Stimulated activated CD4-positive, alpha-beta T cell treated with anti-CD3 and anti-CD28 coated beads, Interleukin-2, amount 100 ng/mL, for 4 hours (primary cell): ENCODE results near the gene DDX39A.
"Not testable (repeated sequence)": the region's sequence is repeated elsewhere in the genome, so short reads cannot be mapped to it uniquely, and the experiment has no call there.

Experiments used
- DNase-seq: peaks from one replicate; pipeline ENCODE4 v3.0.0-alpha.2; 2020; ENCODE audit warnings: low read depth

The DDX39A gene

GRCh38 chr19:14385492-14385891 lies 33.6 kb downstream of the DDX39A start:
- no peak for DNase-seq

GRCh38 chr19:14383661-14384555 lies 35.2 kb downstream of the DDX39A start:
- DNase-seq = peak; percentile 57

- DNase-seq = peak; percentile 63
Observed at GRCh38 chr19:14381689-14382474, 37.3 kb downstream of the DDX39A start.

GRCh38 chr19:14379294-14380065 lies 39.7 kb downstream of the DDX39A start:
- no peak for DNase-seq

- no peak for DNase-seq
Observed at GRCh38 chr19:14378890-14379289, 40.3 kb downstream of the DDX39A start.

GRCh38 chr19:14377883-14378328 lies 41.2 kb downstream of the DDX39A start:
- no peak for DNase-seq

- DNase-seq = no peak
Observed at GRCh38 chr19:14375582-14376291, 43.4 kb downstream of the DDX39A start.

GRCh38 chr19:14375055-14375581 lies 44.0 kb downstream of the DDX39A start:
- DNase-seq = peak; percentile 44

GRCh38 chr19:14374313-14374712 lies 44.8 kb downstream of the DDX39A start:
- not testable (repeated sequence) for DNase-seq

GRCh38 chr19:14372384-14373077 lies 46.6 kb downstream of the DDX39A start:
- not testable (repeated sequence) for DNase-seq

- no peak for DNase-seq
Observed at GRCh38 chr19:14371301-14371821, 47.8 kb downstream of the DDX39A start.

- DNase-seq = no peak
Observed at GRCh38 chr19:14370940-14371280, 48.2 kb downstream of the DDX39A start.

- no peak for DNase-seq
Observed at GRCh38 chr19:14370169-14370939, 48.8 kb downstream of the DDX39A start.

- DNase-seq = peak; percentile 89
Observed at GRCh38 chr19:14369399-14370168, 49.6 kb downstream of the DDX39A start.

- DNase-seq = no peak
Observed at GRCh38 chr19:14368011-14368513, 51.1 kb downstream of the DDX39A start.

GRCh38 chr19:14367016-14367415 lies 52.1 kb downstream of the DDX39A start:
- DNase-seq = no peak

GRCh38 chr19:14366529-14366928 lies 52.6 kb downstream of the DDX39A start:
- peak; percentile 83 for DNase-seq

- not testable (repeated sequence) for DNase-seq
Observed at GRCh38 chr19:14364098-14364443, 55.1 kb downstream of the DDX39A start.
